GM21723 (cell line): Measurements from ENCODE around the gene IDNK.
A peak's percentile ranks its signal among the peaks of the same experiment; 100 is the strongest.
"Not testable (repeated sequence)": the region's sequence is repeated elsewhere in the genome, so short reads cannot be mapped to it uniquely, and the experiment has no call there.

ENCODE experiments used
- ATAC-seq: cut with Tn5 transposase; IDR thresholded peaks from one replicate; pipeline ENCODE4 v1.9.1; 2021; ENCODE audit warnings: mild to moderate bottlenecking, moderate library complexity; ENCODE audit not compliant: unreplicated experiment

The IDNK gene

GRCh38 chr9:83622939-83623678 lies at the start of gene IDNK:
IDNK (plus strand) TSS chr9:83623143; CDS start chr9:83623172, 29 bp downstream.
- peak; percentile 89 for ATAC-seq

GRCh38 chr9:83574482-83574881 lies 48.5 kb upstream of the IDNK start:
- no peak for ATAC-seq

- no peak for ATAC-seq
Observed at GRCh38 chr9:83582029-83582428, 40.9 kb upstream of the IDNK start.

- peak; percentile 72 for ATAC-seq
Observed at GRCh38 chr9:83583151-83584014, 39.6 kb upstream of the IDNK start.

GRCh38 chr9:83584995-83585394 lies 37.9 kb upstream of the IDNK start:
- ATAC-seq, result no peak

- ATAC-seq, result no peak
Observed at GRCh38 chr9:83588256-83588655, 34.7 kb upstream of the IDNK start.

- no peak for ATAC-seq
Observed at GRCh38 chr9:83596899-83597504, 25.9 kb upstream of the IDNK start.

- ATAC-seq, result no peak
Observed at GRCh38 chr9:83598487-83598886, 24.5 kb upstream of the IDNK start.

GRCh38 chr9:83599071-83599470 lies 23.9 kb upstream of the IDNK start:
- no peak for ATAC-seq

- ATAC-seq, result no peak
Observed at GRCh38 chr9:83601463-83601862, 21.5 kb upstream of the IDNK start.

GRCh38 chr9:83607620-83608019 lies 15.3 kb upstream of the IDNK start:
- not testable (repeated sequence) for ATAC-seq

- ATAC-seq, result not testable (repeated sequence)
Observed at GRCh38 chr9:83613298-83613697, 9.6 kb upstream of the IDNK start.

- no peak for ATAC-seq
Observed at GRCh38 chr9:83617299-83617698, 5.6 kb upstream of the IDNK start.

GRCh38 chr9:83620841-83621636 lies 1.9 kb upstream of the IDNK start:
- no peak for ATAC-seq

GRCh38 chr9:83622433-83622938 lies 457 bp upstream of the IDNK start:
- peak; percentile 60 for ATAC-seq

- ATAC-seq, result peak; percentile 27
Observed at GRCh38 chr9:83623679-83624076, 735 bp downstream of the IDNK start.

- no peak for ATAC-seq
Observed at GRCh38 chr9:83625178-83625577, 2.2 kb downstream of the IDNK start.

- ATAC-seq, result no peak
Observed at GRCh38 chr9:83628540-83628939, 5.6 kb downstream of the IDNK start.

GRCh38 chr9:83629433-83630104 lies 6.6 kb downstream of the IDNK start:
- ATAC-seq, result no peak

- no peak for ATAC-seq
Observed at GRCh38 chr9:83630938-83631457, 8.1 kb downstream of the IDNK start.
